Tibial nerve (tissue), 4 donors: ENCODE measurements around the gene FER. TPM values are rescaled to one million over a fixed set of nuclear protein-coding genes. Genes with fewer than 3 reads are reported as not detected.

Experiments used
- DNase-seq, 2 donors: peaks; one replicate each; pipeline ENCODE4 v3.0.0-alpha.2; 2019; ENCODE audit warnings: low spot score in 2 of 2
- H3K27ac ChIP-seq, 4 donors: fragments of 200-600 bp; sonication (generic) in 3 of 4; one replicate each; pipeline ENCODE4 v1.5.1; 2017 to 2019; ENCODE audit warnings: mild to moderate bottlenecking in 1 of 4
- H3K27me3 ChIP-seq, 2 donors: fragments of 200-600 bp; sonication (generic) in 1 of 2; one replicate each; pipeline versions ENCODE4 v1.5.1 to v1.6.0; 2017 to 2019
- H3K36me3 ChIP-seq, 3 donors: fragments of 200-600 bp; sonication (generic); one replicate each; pipeline ENCODE4 v1.5.1; 2018 to 2019
- H3K4me1 ChIP-seq, 4 donors: fragments of 200-600 bp; sonication (generic) in 3 of 4; one replicate each; pipeline ENCODE4 v1.5.1; 2017 to 2019
- H3K4me3 ChIP-seq, 4 donors: fragments of 200-600 bp; sonication (generic) in 3 of 4; one replicate each; pipeline ENCODE4 v1.5.1; 2017 to 2019; ENCODE audit warnings: mild to moderate bottlenecking in 1 of 4, moderate library complexity in 1 of 4
- H3K9me3 ChIP-seq, 4 donors: fragments of 200-600 bp; sonication (generic) in 3 of 4; one replicate each; pipeline ENCODE4 v1.5.1; 2017 to 2019
- EP300 ChIP-seq, 2 donors: sonication (generic); formaldehyde crosslinking; IDR thresholded peaks; one replicate each; pipeline ENCODE4 v1.6.1; 2017; ENCODE audit warnings: antibody characterized with exemption in 2 of 2, mild to moderate bottlenecking in 1 of 2
- POLR2A ChIP-seq, 2 donors: fragments of 450-650 bp; IDR thresholded peaks; one replicate each; pipeline ENCODE4 v1.6.1; 2017; ENCODE audit warnings: antibody characterized with exemption in 2 of 2, mild to moderate bottlenecking in 2 of 2, moderate library complexity in 2 of 2
- WGBS, 2 donors: methylation state at CpG; one replicate each; pipeline ENCODE4 v1.1.5; 2018; 5-methylcytosine and 5-hydroxymethylcytosine counted together
- total RNA-seq, 4 donors: library from RNA; depleted of rRNA; stranded (reverse); fragments of >200 nt; gene quantifications; one replicate each; pipeline ENCODE4 v1.1.0, GENCODE V29; 2016
- TF ChIP-seq, protein P1 (sequence below), 5 experiments: fragments of 200-600 bp in 3 of 5; fragments of 450-650 bp in 2 of 5; sonication (generic) in 3 of 5; IDR thresholded peaks; one replicate each; pipeline ENCODE4 v1.5.1; 2016 to 2019; ENCODE audit warnings: antibody characterized with exemption in 5 of 5, mild to moderate bottlenecking in 3 of 5, moderate library complexity in 2 of 5

The FER gene
- total RNA-seq, 4 donors from 2014 or later = 28.5 to 50.9 (median 39.6) TPM

GRCh38 chr5:109155625-109156024 lies 407.9 kb downstream of the FER start:
- DNase-seq = no peak
- Histone ChIP-seq H3K36me3 (no peaks in the 10 kb centered on the region), H3K27me3 (no peaks in the 10 kb centered on the region), H3K4me3 (no peak overlapping the region), H3K9me3 (no peaks in the 10 kb centered on the region), H3K27ac (no peak overlapping the region), H3K4me1 (no peaks in the 10 kb centered on the region)
- no peak for TF ChIP-seq POLR2A (IDR thresholded peaks at IDR 0.05)
- no peak for TF ChIP-seq EP300 (IDR thresholded peaks at IDR 0.05)
- TF ChIP-seq, protein P1, sequence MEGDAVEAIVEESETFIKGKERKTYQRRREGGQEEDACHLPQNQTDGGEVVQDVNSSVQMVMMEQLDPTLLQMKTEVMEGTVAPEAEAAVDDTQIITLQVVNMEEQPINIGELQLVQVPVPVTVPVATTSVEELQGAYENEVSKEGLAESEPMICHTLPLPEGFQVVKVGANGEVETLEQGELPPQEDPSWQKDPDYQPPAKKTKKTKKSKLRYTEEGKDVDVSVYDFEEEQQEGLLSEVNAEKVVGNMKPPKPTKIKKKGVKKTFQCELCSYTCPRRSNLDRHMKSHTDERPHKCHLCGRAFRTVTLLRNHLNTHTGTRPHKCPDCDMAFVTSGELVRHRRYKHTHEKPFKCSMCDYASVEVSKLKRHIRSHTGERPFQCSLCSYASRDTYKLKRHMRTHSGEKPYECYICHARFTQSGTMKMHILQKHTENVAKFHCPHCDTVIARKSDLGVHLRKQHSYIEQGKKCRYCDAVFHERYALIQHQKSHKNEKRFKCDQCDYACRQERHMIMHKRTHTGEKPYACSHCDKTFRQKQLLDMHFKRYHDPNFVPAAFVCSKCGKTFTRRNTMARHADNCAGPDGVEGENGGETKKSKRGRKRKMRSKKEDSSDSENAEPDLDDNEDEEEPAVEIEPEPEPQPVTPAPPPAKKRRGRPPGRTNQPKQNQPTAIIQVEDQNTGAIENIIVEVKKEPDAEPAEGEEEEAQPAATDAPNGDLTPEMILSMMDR (IDR thresholded peaks at IDR 0.05) = no peak

DNA sequence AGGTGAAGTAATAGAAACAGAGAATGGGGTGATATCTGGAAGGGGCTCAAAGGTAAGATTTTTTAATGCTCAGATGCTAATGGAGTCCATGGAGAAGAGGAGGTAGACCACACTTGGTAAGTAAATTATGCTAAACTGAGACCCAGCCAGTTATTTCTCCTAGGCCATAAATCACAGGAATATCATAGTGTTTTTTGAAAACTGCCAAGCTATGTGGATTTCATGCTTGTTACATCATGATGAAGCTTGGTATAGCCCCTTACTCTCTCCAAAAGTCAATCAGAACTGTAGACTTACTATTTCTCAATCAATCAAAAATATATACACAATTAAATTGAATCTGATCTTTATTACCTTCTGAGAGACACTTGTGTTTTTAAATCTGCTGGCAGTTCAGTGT lies 409.2 kb downstream of the FER start:
- Histone ChIP-seq H3K9me3 (no peaks in the 10 kb centered on the region), H3K4me3 (no peak overlapping the region), H3K4me1 (no peaks in the 10 kb centered on the region), H3K27me3 (no peaks in the 10 kb centered on the region), H3K27ac (no peak overlapping the region), H3K36me3 (no peaks in the 10 kb centered on the region)
- DNase-seq = no peak
- no peak for TF ChIP-seq POLR2A (IDR thresholded peaks at IDR 0.05)

- TF ChIP-seq, protein P1 (IDR thresholded peaks at IDR 0.05) = no peak
- TF ChIP-seq POLR2A (IDR thresholded peaks at IDR 0.05) (no peak), EP300 (IDR thresholded peaks at IDR 0.05) (no peak)
- Histone ChIP-seq H3K36me3 (no peaks in the 10 kb centered on the region), H3K4me1 (no peaks in the 10 kb centered on the region), H3K27ac (no peak overlapping the region), H3K9me3 (no peaks in the 10 kb centered on the region), H3K27me3 (no peaks in the 10 kb centered on the region), H3K4me3 (no peak overlapping the region)
- no peak for DNase-seq
- WGBS, 2 donors = 84 to 88% methylated on average over 3 of the region's 3 CpGs
Observed at GRCh38 chr5:109160468-109160867, 412.8 kb downstream of the FER start.

- Histone ChIP-seq H3K27me3 (no peaks in the 10 kb centered on the region), H3K9me3 (no peaks in the 10 kb centered on the region), H3K4me1 (no peaks in the 10 kb centered on the region), H3K4me3 (no peak overlapping the region), H3K36me3 (no peaks in the 10 kb centered on the region), H3K27ac (peak overlapping the region in 1 of 4 donors; percentile 20)
- WGBS, 2 donors = 58 to 64% methylated on average over 4 of the region's 4 CpGs
- TF ChIP-seq, protein P1 (IDR thresholded peaks at IDR 0.05) = no peak
- TF ChIP-seq POLR2A (IDR thresholded peaks at IDR 0.05) = no peak
- TF ChIP-seq EP300 (IDR thresholded peaks at IDR 0.05) = no peak
- no peak for DNase-seq
Observed at GRCh38 chr5:109161914-109162683, 414.4 kb downstream of the FER start.

DNA sequence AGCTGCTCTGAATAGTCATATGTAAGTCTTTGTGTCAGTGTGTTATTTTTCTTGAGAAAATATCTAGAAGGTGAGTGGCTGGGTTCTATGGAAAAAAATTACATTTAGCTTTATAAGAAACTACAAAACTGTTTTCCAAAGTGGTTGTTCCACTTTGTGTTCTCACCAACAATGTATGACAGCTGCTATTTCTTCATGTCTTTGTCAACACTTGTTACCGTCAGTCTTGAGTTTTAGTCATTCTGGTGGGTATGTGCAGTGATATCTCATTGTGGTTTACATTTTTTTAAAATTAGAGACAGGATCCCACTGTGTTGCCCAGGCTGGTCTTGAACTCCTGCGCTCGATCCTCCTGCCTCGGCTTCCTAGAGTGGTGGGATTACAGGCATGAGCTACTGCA lies 415.6 kb downstream of the FER start:
- no peaks in the 10 kb centered on the region for H3K36me3 ChIP-seq
- WGBS, 2 donors = 96 to 97% methylated on average over 4 of the region's 4 CpGs
- H3K27me3 ChIP-seq = no peaks in the 10 kb centered on the region
- TF ChIP-seq POLR2A (IDR thresholded peaks at IDR 0.05) (no peak), EP300 (IDR thresholded peaks at IDR 0.05) (no peak)
- TF ChIP-seq, protein P1 (IDR thresholded peaks at IDR 0.05) = no peak
- no peak overlapping the region for H3K27ac ChIP-seq
- H3K9me3 ChIP-seq = no peaks in the 10 kb centered on the region
- H3K4me1 ChIP-seq = no peaks in the 10 kb centered on the region
- DNase-seq = no peak
- no peak overlapping the region for H3K4me3 ChIP-seq
